ENCODE results near the gene ZNF462.

Gene ZNF462

DNA sequence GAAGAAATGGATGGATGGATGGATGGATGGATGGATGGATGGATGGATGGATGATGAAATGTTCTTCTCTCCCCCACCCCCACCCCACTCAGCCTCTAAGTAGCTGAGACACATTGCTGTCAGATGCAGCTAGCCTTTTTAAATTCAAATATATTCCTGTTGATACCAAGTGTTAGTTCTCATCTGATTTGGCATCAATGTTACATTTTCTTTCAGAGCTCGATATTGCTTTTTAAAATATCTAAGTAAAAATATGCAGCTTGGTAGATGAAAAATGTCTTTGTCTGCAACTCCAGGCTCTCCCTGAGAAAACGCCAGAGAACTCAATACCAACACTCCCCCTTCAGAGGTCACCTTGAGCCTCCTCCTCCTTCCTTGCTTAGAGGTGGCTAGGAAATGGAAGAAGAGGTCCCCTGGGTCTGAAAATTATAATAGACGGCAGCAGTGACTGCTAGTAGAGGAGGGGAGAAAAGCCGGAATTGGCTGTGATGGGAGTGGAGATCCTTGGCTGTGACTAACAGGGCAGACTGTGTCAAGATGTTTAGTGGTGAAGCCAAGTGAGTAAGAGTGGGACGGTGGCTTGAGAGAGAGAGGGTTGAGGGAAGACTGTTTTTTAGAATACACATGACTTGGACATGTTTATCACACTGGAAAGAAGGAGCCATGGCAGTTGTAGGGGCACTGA is 156.0 kb downstream of the ZNF462 start:
- TF ChIP-seq, protein P1, sequence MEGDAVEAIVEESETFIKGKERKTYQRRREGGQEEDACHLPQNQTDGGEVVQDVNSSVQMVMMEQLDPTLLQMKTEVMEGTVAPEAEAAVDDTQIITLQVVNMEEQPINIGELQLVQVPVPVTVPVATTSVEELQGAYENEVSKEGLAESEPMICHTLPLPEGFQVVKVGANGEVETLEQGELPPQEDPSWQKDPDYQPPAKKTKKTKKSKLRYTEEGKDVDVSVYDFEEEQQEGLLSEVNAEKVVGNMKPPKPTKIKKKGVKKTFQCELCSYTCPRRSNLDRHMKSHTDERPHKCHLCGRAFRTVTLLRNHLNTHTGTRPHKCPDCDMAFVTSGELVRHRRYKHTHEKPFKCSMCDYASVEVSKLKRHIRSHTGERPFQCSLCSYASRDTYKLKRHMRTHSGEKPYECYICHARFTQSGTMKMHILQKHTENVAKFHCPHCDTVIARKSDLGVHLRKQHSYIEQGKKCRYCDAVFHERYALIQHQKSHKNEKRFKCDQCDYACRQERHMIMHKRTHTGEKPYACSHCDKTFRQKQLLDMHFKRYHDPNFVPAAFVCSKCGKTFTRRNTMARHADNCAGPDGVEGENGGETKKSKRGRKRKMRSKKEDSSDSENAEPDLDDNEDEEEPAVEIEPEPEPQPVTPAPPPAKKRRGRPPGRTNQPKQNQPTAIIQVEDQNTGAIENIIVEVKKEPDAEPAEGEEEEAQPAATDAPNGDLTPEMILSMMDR (conservative IDR thresholded peaks at IDR 0.05; ENCODE audit: control insufficient read depth, insufficient read depth, low read depth, low read length), result no peak
- DNase-seq (ENCODE audit: low read depth), result peak; percentile 91
- H3K4me3 ChIP-seq (ENCODE audit: control insufficient read depth, low read depth, low read length), result no peak overlapping the region

DNA sequence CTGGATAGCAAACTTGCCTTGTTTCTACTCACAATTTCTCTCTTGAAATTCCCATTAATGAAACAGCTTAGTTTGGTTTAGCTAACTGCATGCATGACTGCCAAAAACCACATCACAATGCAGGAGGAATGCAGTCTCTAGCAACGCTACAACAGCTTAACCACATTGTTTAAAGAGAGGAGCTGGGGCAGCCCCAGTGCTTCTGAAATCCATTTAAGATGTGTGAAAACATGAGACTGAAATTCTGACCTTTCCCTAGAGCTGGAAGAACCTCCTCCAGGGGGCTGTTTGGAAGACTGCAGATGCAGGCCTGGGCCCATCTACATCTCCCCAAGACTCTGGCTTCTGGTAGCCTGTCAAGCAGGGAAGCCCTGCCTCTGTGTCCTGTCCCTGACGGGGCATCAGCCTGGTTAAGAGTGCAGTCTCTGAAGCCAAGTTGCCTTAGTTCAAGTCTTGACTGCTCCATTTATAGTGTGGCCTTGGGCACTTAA is 157.1 kb downstream of the ZNF462 start:
- TF ChIP-seq, protein P1 (conservative IDR thresholded peaks at IDR 0.05; ENCODE audit: control insufficient read depth, insufficient read depth, low read depth, low read length), result peak; percentile 11
- peak; percentile 95 for DNase-seq (ENCODE audit: low read depth)
- H3K4me3 ChIP-seq (ENCODE audit: control insufficient read depth, low read depth, low read length), result no peak overlapping the region

DNA sequence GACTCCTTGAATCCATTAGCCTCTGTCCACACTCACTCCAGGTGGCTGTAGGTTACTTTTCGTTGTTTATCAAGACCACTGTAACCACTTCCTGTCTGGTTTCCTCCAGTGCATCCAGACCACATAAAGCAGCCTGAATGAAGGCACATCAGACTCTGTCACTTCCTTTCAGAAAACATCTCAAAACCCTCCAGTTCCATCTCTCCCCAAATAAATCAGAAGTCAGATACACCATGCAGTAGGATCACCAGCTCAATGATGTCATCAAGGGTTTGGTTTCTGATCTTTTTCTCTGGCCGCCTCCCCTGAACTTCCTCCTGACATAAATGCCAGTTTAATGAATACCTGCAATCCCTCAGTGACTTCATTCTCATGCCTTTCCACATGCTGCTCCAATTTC is 161.2 kb downstream of the ZNF462 start:
- DNase-seq (ENCODE audit: low read depth), result no peak
- TF ChIP-seq, protein P1 (conservative IDR thresholded peaks at IDR 0.05; ENCODE audit: control insufficient read depth, insufficient read depth, low read depth, low read length), result no peak
- no peak overlapping the region for H3K4me3 ChIP-seq (ENCODE audit: control insufficient read depth, low read depth, low read length)

DNA sequence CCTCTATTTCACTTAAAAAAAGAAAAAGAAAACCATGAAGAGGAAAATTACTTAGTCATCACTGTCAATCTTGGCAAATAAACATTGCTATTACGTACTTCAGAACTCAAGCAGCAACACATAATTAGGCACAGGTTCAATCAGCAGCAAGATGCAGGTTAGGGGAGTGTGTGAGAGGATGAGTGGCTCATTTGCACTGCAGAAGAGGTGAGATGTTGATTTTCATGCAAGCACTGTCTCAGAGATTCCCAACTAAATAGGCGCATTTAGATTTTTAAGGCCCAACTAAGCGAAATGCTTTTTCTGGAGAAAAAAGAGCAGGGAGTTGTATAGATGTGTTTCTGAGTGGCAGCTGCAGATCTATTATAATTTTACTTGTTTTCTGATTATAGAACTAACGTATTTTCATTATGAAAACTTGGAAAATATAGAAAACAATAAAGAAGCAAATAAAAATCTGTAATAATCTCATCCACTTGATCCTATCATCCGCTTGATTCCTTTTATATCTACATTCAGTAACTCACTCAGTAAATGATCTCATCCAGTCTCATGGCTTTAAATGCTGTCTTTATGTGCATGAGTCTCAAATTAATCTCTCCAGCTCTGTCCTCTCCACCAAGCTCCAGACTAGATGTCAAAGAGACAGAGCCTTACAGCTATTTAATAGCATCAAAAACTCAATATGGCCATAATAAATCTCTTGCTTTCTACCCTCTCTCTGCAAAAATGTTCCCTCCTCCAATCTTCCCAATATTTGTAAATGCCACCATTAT is 162.5 kb downstream of the ZNF462 start:
- DNase-seq (ENCODE audit: low read depth), result no peak
- H3K4me3 ChIP-seq (ENCODE audit: control insufficient read depth, low read depth, low read length), result no peak overlapping the region
- TF ChIP-seq, protein P1 (conservative IDR thresholded peaks at IDR 0.05; ENCODE audit: control insufficient read depth, insufficient read depth, low read depth, low read length), result no peak

DNA sequence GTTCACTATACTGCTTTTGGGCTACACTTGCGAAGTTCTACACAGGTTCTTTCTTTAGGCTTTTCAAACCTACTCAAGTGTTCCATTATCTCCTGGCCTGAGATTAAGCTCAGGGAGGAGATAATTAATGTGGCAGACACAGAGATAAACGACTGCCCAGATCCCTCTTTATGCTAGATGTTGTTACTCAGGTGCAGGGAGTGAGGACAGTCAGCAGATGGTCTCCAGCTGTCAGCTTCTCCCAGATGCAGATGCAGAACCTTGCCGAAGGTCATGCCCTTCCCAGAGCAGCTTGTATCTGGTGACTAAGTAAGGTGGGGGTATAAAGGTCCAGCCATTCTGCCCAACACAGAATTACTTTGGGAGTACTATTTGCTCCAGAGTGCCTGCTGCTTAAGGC is 166.2 kb downstream of the ZNF462 start:
- H3K4me3 ChIP-seq (ENCODE audit: control insufficient read depth, low read depth, low read length), result no peak overlapping the region
- no peak for DNase-seq (ENCODE audit: low read depth)
- TF ChIP-seq, protein P1 (conservative IDR thresholded peaks at IDR 0.05; ENCODE audit: control insufficient read depth, insufficient read depth, low read depth, low read length), result no peak

DNA sequence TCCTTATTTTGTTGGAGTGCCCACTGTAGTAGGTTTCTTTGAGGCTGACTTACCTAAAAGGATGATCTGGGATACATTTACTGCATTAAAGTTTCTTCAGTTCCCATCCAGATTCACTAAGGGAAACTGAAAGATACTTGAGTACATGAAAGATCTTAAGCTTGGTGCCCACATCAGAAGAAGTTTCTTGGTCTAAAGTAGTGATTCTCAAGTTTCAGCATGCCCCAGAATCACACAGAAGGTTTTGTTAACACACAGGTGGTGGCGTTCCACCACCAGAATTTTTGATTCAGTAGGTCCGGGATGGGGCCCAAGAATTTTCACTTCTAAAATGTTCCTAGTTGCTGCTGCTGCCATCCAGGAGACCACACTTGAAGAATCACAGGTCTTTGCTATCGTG is 171.0 kb downstream of the ZNF462 start:
- DNase-seq (ENCODE audit: low read depth), result no peak
- no peak overlapping the region for H3K4me3 ChIP-seq (ENCODE audit: control insufficient read depth, low read depth, low read length)
- TF ChIP-seq, protein P1 (conservative IDR thresholded peaks at IDR 0.05; ENCODE audit: control insufficient read depth, insufficient read depth, low read depth, low read length), result no peak
